Aorta (tissue), 5 donors: Measurements from ENCODE around the gene SLC35A5. TPM values are rescaled to one million over a fixed set of nuclear protein-coding genes. Genes with fewer than 3 reads are reported as not detected.
"Not testable (repeated sequence)": the region's sequence is repeated elsewhere in the genome, so short reads cannot be mapped to it uniquely, and the experiment has no call there.

Experiments used
- ATAC-seq: fragments of 200-7000 bp; cut with Tn5 transposase; one replicate; pipeline ENCODE4 v1.9.1; 2022; ENCODE audit warnings: moderate library complexity; ENCODE audit not compliant: low FRiP score
- DNase-seq, 2 donors: peaks; one replicate each; pipeline ENCODE4 v3.0.0-alpha.2; 2020
- H3K27ac ChIP-seq, 2 donors: one replicate each; pipeline ENCODE4 v1.5.1; 2013; ENCODE audit warnings: low read length in 2 of 2, mild to moderate bottlenecking in 2 of 2, moderate library complexity in 2 of 2, control low read depth in 1 of 2, inconsistent platforms in 1 of 2, low read depth in 1 of 2
- H3K27me3 ChIP-seq, 2 donors: one replicate each; pipeline ENCODE4 v1.6.1; 2013; ENCODE audit warnings: control low read depth in 1 of 2, low read length in 1 of 2, mild to moderate bottlenecking in 1 of 2, moderate library complexity in 1 of 2; ENCODE audit not compliant: insufficient read depth in 2 of 2, control insufficient read depth in 1 of 2
- H3K36me3 ChIP-seq, 2 donors: one replicate each; pipeline ENCODE4 v1.6.1; 2013; ENCODE audit warnings: control low read depth in 1 of 2, low read length in 1 of 2, mild to moderate bottlenecking in 1 of 2; ENCODE audit not compliant: insufficient read depth in 2 of 2, control insufficient read depth in 1 of 2
- H3K4me1 ChIP-seq, 2 donors: one replicate each; pipeline ENCODE4 v1.6.1; 2013; ENCODE audit warnings: low read length in 2 of 2, control low read depth in 1 of 2, mild to moderate bottlenecking in 1 of 2, moderate library complexity in 1 of 2; ENCODE audit not compliant: insufficient read depth in 2 of 2, control insufficient read depth in 1 of 2
- H3K4me3 ChIP-seq, 2 donors: one replicate each; pipeline ENCODE4 v1.5.1; 2013; ENCODE audit warnings: low read length in 2 of 2, control low read depth in 1 of 2, mild to moderate bottlenecking in 1 of 2
- H3K9me3 ChIP-seq: one replicate; pipeline ENCODE4 v1.6.1; 2013; ENCODE audit warnings: mild to moderate bottlenecking, low read length; ENCODE audit not compliant: control insufficient read depth
- WGBS, 2 donors: extraction: QIAGEN DNeasy Blood & Tissue Kit; methylation state at CpG; one replicate each; pipeline ENCODE4 v1.1.7; 2013; 5-methylcytosine and 5-hydroxymethylcytosine counted together
- intact Hi-C, 2 donors: fragments of 100-400 bp; cut with DNase I; formaldehyde crosslinking; loops; one replicate each; pipeline versions ENCODE4 v1.14.2 to v1.15.0; 2022
- long read RNA-seq, 2 donors: library from polyadenylated mRNA; unstranded; transcript quantifications; one replicate each; pipeline ENCODE4 v2.0.0, GENCODE V29; 2020 to 2021
- polyA plus RNA-seq, 2 donors: library from polyadenylated mRNA; stranded (reverse); fragments of 200-250 nt; gene quantifications; one replicate each; pipeline ENCODE4 v1.2.3, GENCODE V29; 2013
- total RNA-seq, 2 donors: library from RNA; stranded (reverse); fragmentation: NEBNext Ultra II Directional; extraction: Animal tissue kit (Norgen Biotek cat#: 25700); gene quantifications; one replicate each; pipeline ENCODE4 v1.2.1, GENCODE V29; 2021
- donor health status: healthy with polysubstance abuse.
- donor health status: Bipolar disorder and iron deficiency.
- donor health status: DM: no; HTN: no; CAD: no.
- donor health status: DM: no; HTN: no; CAD: no.
- donor health status: DM: yes; HTN: yes; CAD: no.

SLC35A5 gene
- total RNA-seq: 10 to 100 TPM; 25.2 to 30.5 TPM
- 10 to 100 TPM; 10.0 to 25.7 TPM for polyA plus RNA-seq
- long read RNA-seq, donor 1, full-length matches to known transcripts: 19 of 27 reads
- long read RNA-seq, donor 1, partial matches to known transcripts: 0 of 27 reads
- long read RNA-seq, donor 1, other reads (novel, unspliced or antisense): 8 of 27 reads
- long read RNA-seq, donor 2, full-length matches to known transcripts: 10 of 14 reads
- long read RNA-seq, donor 2, partial matches to known transcripts: 1 of 14 reads
- long read RNA-seq, donor 2, other reads (novel, unspliced or antisense): 3 of 14 reads

- H3K36me3 ChIP-seq: no peaks in the 10 kb centered on the region
- no peaks in the 10 kb centered on the region for H3K9me3 ChIP-seq
- peaks cover 0 to 1% of the 10 kb centered on the region in 2 donors for H3K4me1 ChIP-seq
- WGBS, 2 donors: 0% methylated on average over 50 to 58 of the region's 58 CpGs
- no peaks in the 10 kb centered on the region for H3K27me3 ChIP-seq
- H3K4me3 ChIP-seq: peak within 1 kb of the TSS; percentile 85 to 87
- H3K27ac ChIP-seq: peak within 1 kb of the TSS; percentile 73 to 90
- intact Hi-C loops: loop anchor here in 1 of 2 donors (5.0 kb wide), 1 partner anchor 80 kb away; the partner anchor contains the start of gene CCDC80
- DNase-seq: peak; percentile 99 to 100
- ATAC-seq: peak; percentile 99
These were observed at the start of gene SLC35A5, which contains the start of gene ATG3 for GRCh38 chr3:112561734-112562529. TSS of gene SLC35A5 (plus strand) at chr3:112562045. CDS start at chr3:112563404, 1,359 bp downstream. TSS of gene ATG3 (minus strand) at chr3:112561962. CDS start at chr3:112561528, 434 bp downstream.

- DNase-seq (no peak), ATAC-seq (no peak)
- H3K27ac ChIP-seq: no peak overlapping the region
- H3K9me3 ChIP-seq: no peaks in the 10 kb centered on the region
- H3K36me3 ChIP-seq: no peaks in the 10 kb centered on the region
- H3K4me1 ChIP-seq: no peaks in the 10 kb centered on the region
- no peak overlapping the region for H3K4me3 ChIP-seq
- no peaks in the 10 kb centered on the region for H3K27me3 ChIP-seq
- intact Hi-C loops: no loop called here
These were observed 49.5 kb upstream of the SLC35A5 start for GRCh38 chr3:112512320-112512719.

- Histone ChIP-seq H3K4me3 (no peak overlapping the region), H3K9me3 (no peaks in the 10 kb centered on the region), H3K27me3 (no peaks in the 10 kb centered on the region), H3K27ac (no peak overlapping the region), H3K36me3 (no peaks in the 10 kb centered on the region), H3K4me1 (no peaks in the 10 kb centered on the region)
- 51 to 52% methylated on average over 2 of the region's 2 CpGs for WGBS, 2 donors
- intact Hi-C loops: loop anchor here in 1 of 2 donors (5.0 kb wide), 1 partner anchor 182 kb away; the partner anchor contains the start of gene CD200
- no peak for ATAC-seq
- DNase-seq: no peak
These were observed 47.2 kb upstream of the SLC35A5 start for GRCh38 chr3:112514527-112515128.

- WGBS, 2 donors: 60 to 61% methylated on average over 3 of the region's 3 CpGs
- H3K36me3 ChIP-seq, H3K4me1 ChIP-seq, H3K27me3 ChIP-seq, H3K9me3 ChIP-seq, DNase-seq, ATAC-seq, H3K27ac ChIP-seq, H3K4me3 ChIP-seq: not testable (repeated sequence)
- intact Hi-C loops: loop anchor here (1.0 to 5.0 kb wide), 3 partner anchors 187 to 226 kb away; partner anchors contain the start of gene CD200 (in 1 of the 2)
These were observed 42.9 kb upstream of the SLC35A5 start for GRCh38 chr3:112518970-112519369.

- Histone ChIP-seq H3K27ac (no peak overlapping the region), H3K27me3 (no peaks in the 10 kb centered on the region), H3K9me3 (no peaks in the 10 kb centered on the region), H3K4me1 (no peaks in the 10 kb centered on the region), H3K4me3 (no peak overlapping the region), H3K36me3 (peaks cover 0 to 2% of the 10 kb centered on the region in 2 donors)
- ATAC-seq: peak; percentile 88
- 64 to 80% methylated on average over 2 of the region's 2 CpGs for WGBS, 2 donors
- no peak for DNase-seq
- intact Hi-C loops: loop anchor here (1.0 to 5.0 kb wide), 3 partner anchors 187 to 226 kb away; partner anchors contain the start of gene CD200 (in 1 of the 2)
These were observed 42.3 kb upstream of the SLC35A5 start for GRCh38 chr3:112519424-112520001.

- not testable (repeated sequence) for H3K27me3 ChIP-seq, H3K36me3 ChIP-seq
These were observed 37.7 kb upstream of the SLC35A5 start for GRCh38 chr3:112524127-112524526.

GRCh38 chr3:112530573-112530972, 31.3 kb upstream of the SLC35A5 start:
- no peak for ATAC-seq
- Histone ChIP-seq H3K27me3 (no peaks in the 10 kb centered on the region), H3K27ac (no peak overlapping the region), H3K9me3 (no peaks in the 10 kb centered on the region), H3K4me1 (no peaks in the 10 kb centered on the region), H3K36me3 (no peaks in the 10 kb centered on the region), H3K4me3 (no peak overlapping the region)
- intact Hi-C loops: no loop called here
- no peak for DNase-seq
- 90 to 93% methylated on average over 3 of the region's 3 CpGs for WGBS, 2 donors

More at GRCh38 chr3:112524127-112524526, 37.7 kb upstream of the SLC35A5 start:
- 93 to 97% methylated on average over 6 of the region's 6 CpGs for WGBS, 2 donors
- H3K9me3 ChIP-seq, intact Hi-C loops, ATAC-seq, H3K4me1 ChIP-seq, H3K27ac ChIP-seq, DNase-seq, H3K4me3 ChIP-seq: not testable (repeated sequence)

GRCh38 chr3:112531358-112531781, 30.5 kb upstream of the SLC35A5 start:
- Histone ChIP-seq H3K9me3 (no peaks in the 10 kb centered on the region), H3K4me3 (no peak overlapping the region), H3K4me1 (no peaks in the 10 kb centered on the region), H3K27ac (no peak overlapping the region), H3K36me3 (peaks cover 0 to 1% of the 10 kb centered on the region in 2 donors), H3K27me3 (no peaks in the 10 kb centered on the region)
- intact Hi-C loops: no loop called here
- no peak for DNase-seq
- no peak for ATAC-seq
- WGBS, 2 donors: 6 to 12% methylated on average over 1 of the region's 1 CpG
